Ascending aorta (tissue), 2 donors: ENCODE measurements around the gene MAPK13. TPM values are rescaled to one million over a fixed set of nuclear protein-coding genes. Genes with fewer than 3 reads are reported as not detected.

ENCODE experiments used
- DNase-seq, 2 donors: peaks; one replicate each; pipeline ENCODE4 v3.0.0-alpha.2; 2019; ENCODE audit warnings: low spot score in 2 of 2
- H3K27ac ChIP-seq, 2 donors: fragments of 200-600 bp; sonication (generic); one replicate each; pipeline ENCODE4 v1.5.1; 2016 to 2017; ENCODE audit warnings: mild to moderate bottlenecking in 1 of 2
- H3K27me3 ChIP-seq: fragments of 200-600 bp; sonication (generic); one replicate; pipeline ENCODE4 v1.5.1; 2017
- H3K36me3 ChIP-seq, 2 donors: fragments of 200-600 bp; sonication (generic); one replicate each; pipeline ENCODE4 v1.5.1; 2016
- H3K4me1 ChIP-seq, 2 donors: fragments of 200-600 bp; sonication (generic); one replicate each; pipeline ENCODE4 v1.5.1; 2016 to 2017; ENCODE audit warnings: mild to moderate bottlenecking in 1 of 2
- H3K4me3 ChIP-seq, 2 donors: fragments of 200-600 bp; sonication (generic); one replicate each; pipeline ENCODE4 v1.5.1; 2016 to 2017; ENCODE audit warnings: mild to moderate bottlenecking in 1 of 2
- H3K9me3 ChIP-seq, 2 donors: fragments of 200-600 bp; sonication (generic); one replicate each; pipeline ENCODE4 v1.5.1; 2016
- intact Hi-C: fragments of 100-400 bp; cut with DNase I; formaldehyde crosslinking; loops from one replicate; pipeline ENCODE4 v1.15.1; 2023
- total RNA-seq: library from RNA; depleted of rRNA; stranded (reverse); fragments of >200 nt; gene quantifications from one replicate; pipeline ENCODE4 v1.1.0, GENCODE V29; 2016
- TF ChIP-seq, protein P1 (sequence below), 3 experiments: fragments of 200-600 bp in 2 of 3; fragments of 450-650 bp in 1 of 3; sonication (generic) in 2 of 3; IDR thresholded peaks; one replicate each; pipeline ENCODE4 v1.5.1; 2016 to 2019; ENCODE audit warnings: antibody characterized with exemption in 3 of 3, mild to moderate bottlenecking in 1 of 3, moderate library complexity in 1 of 3

MAPK13 gene
- total RNA-seq, 1 donor from 2014 or later: 7.7 TPM

- peak in 1 of 2 donors; percentile 68 for DNase-seq
- TF ChIP-seq, protein P1, sequence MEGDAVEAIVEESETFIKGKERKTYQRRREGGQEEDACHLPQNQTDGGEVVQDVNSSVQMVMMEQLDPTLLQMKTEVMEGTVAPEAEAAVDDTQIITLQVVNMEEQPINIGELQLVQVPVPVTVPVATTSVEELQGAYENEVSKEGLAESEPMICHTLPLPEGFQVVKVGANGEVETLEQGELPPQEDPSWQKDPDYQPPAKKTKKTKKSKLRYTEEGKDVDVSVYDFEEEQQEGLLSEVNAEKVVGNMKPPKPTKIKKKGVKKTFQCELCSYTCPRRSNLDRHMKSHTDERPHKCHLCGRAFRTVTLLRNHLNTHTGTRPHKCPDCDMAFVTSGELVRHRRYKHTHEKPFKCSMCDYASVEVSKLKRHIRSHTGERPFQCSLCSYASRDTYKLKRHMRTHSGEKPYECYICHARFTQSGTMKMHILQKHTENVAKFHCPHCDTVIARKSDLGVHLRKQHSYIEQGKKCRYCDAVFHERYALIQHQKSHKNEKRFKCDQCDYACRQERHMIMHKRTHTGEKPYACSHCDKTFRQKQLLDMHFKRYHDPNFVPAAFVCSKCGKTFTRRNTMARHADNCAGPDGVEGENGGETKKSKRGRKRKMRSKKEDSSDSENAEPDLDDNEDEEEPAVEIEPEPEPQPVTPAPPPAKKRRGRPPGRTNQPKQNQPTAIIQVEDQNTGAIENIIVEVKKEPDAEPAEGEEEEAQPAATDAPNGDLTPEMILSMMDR (IDR thresholded peaks at IDR 0.05): peak in 1 of 3 experiments; percentile 7
- H3K9me3 ChIP-seq: no peaks in the 10 kb centered on the region
- H3K4me3 ChIP-seq: peak overlapping the region; percentile 59 to 61
- intact Hi-C loops: no loop called here
- no peaks in the 10 kb centered on the region for H3K27me3 ChIP-seq
- no peak overlapping the region for H3K27ac ChIP-seq
- H3K4me1 ChIP-seq: peaks cover 0 to 3% of the 10 kb centered on the region in 2 donors
- no peaks in the 10 kb centered on the region for H3K36me3 ChIP-seq
Measured at GRCh38 chr6:36130667-36131510, 576 bp downstream of the MAPK13 start.

GRCh38 chr6:36131511-36132245 is 1.4 kb downstream of the MAPK13 start:
- TF ChIP-seq, protein P1 (IDR thresholded peaks at IDR 0.05): no peak
- H3K27ac ChIP-seq: peak overlapping the region in 1 of 2 donors; percentile 5
- H3K36me3 ChIP-seq: no peaks in the 10 kb centered on the region
- H3K4me1 ChIP-seq: peaks cover 0 to 3% of the 10 kb centered on the region in 2 donors
- no peaks in the 10 kb centered on the region for H3K9me3 ChIP-seq
- peak overlapping the region; percentile 59 to 61 for H3K4me3 ChIP-seq
- DNase-seq: peak in 1 of 2 donors; percentile 69
- intact Hi-C loops: no loop called here
- H3K27me3 ChIP-seq: no peaks in the 10 kb centered on the region

- Histone ChIP-seq H3K9me3 (no peaks in the 10 kb centered on the region), H3K4me1 (peaks cover 0 to 3% of the 10 kb centered on the region in 2 donors), H3K36me3 (no peaks in the 10 kb centered on the region), H3K27ac (no peak overlapping the region), H3K4me3 (no peak overlapping the region), H3K27me3 (no peaks in the 10 kb centered on the region)
- TF ChIP-seq, protein P1 (IDR thresholded peaks at IDR 0.05): no peak
- intact Hi-C loops: no loop called here
- no peak for DNase-seq
Measured at GRCh38 chr6:36132246-36132895, 2.1 kb downstream of the MAPK13 start.

DNA sequence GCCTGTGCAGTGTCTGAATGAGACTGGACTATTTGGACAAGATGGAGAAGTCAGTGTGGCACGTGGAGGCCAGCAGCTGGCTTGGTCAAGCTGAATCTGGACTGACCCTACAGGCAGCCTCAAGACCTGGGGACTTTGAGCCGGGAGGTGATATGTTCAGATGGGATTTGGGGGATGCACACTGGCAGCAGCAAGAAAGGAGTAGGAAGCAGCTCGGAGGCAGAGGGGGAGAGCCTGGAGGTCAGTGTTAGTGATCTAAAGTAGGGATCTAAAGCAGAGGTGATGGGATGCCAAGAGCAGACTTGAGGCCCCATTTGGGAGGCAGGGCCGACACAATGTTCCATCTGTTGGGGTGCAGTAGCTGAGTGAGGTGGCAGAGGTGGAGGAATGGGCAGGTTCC is 2.8 kb downstream of the MAPK13 start:
- Histone ChIP-seq H3K27ac (no peak overlapping the region), H3K27me3 (no peaks in the 10 kb centered on the region), H3K4me1 (peaks cover 0 to 3% of the 10 kb centered on the region in 2 donors), H3K36me3 (no peaks in the 10 kb centered on the region), H3K4me3 (no peak overlapping the region), H3K9me3 (no peaks in the 10 kb centered on the region)
- no peak for DNase-seq
- intact Hi-C loops: no loop called here
- TF ChIP-seq, protein P1 (IDR thresholded peaks at IDR 0.05): no peak

GRCh38 chr6:36133912-36134311 is 3.6 kb downstream of the MAPK13 start:
- Histone ChIP-seq H3K4me3 (no peak overlapping the region), H3K4me1 (peaks cover 0 to 3% of the 10 kb centered on the region in 2 donors), H3K27ac (no peak overlapping the region), H3K27me3 (no peaks in the 10 kb centered on the region), H3K9me3 (no peaks in the 10 kb centered on the region), H3K36me3 (peaks cover 2 to 3% of the 10 kb centered on the region in 2 donors)
- TF ChIP-seq, protein P1 (IDR thresholded peaks at IDR 0.05): no peak
- no peak for DNase-seq
- intact Hi-C loops: no loop called here
